Epidermal melanocyte (primary cell): ENCODE results near the gene BCAS4.
"Not testable (repeated sequence)": the region's sequence is repeated elsewhere in the genome, so short reads cannot be mapped to it uniquely, and the experiment has no call there.

Experiments used
- DNase-seq: peaks from one replicate; pipeline ENCODE4 v3.0.0; 2011; ENCODE audit warnings: low spot score; ENCODE audit not compliant: insufficient read length

BCAS4 gene

DNA sequence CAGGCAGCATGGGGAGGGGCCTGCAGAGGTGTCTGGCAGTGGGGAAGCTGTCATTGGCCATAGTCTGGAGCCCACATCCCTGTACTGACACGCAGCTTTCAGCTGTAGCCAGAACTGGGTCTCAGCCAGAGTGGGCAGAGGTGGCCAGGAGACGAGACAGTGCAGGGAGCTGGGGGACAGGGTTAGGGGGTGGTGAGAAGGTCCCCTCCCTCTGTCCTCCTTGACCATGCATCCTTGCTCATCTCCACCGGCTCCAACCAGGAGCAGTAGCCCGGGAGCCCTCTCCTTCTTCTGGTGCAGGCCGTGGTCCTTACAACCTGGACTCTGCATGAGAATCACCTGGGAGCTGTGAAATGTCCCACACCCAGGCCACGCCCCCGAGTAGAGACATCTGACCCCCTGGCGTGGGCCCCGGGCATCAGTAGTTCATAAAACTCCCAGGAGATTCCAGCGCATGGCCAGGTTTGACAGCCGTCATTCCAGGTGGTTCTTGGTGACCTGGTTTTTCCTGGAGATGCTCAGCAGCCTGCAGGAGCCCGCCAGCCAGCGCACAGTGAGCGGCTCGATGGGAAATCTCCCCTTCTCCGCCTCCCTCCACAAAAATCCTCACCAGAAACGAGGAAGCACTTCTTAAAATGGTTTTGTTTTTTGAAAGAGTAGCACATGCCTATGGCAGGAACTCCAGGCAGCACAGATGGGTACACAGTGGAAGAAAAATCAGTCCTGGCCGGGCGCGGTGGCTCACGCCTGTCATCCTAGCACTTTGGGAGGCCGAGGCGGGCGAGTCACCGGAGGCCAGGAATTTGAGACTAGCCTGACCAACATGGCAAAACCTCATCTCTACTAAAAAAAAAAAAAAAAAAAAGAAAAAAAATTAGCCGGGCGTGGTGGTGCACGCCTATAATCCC, 80.2 kb downstream of the BCAS4 start:
- no peak for DNase-seq

DNA sequence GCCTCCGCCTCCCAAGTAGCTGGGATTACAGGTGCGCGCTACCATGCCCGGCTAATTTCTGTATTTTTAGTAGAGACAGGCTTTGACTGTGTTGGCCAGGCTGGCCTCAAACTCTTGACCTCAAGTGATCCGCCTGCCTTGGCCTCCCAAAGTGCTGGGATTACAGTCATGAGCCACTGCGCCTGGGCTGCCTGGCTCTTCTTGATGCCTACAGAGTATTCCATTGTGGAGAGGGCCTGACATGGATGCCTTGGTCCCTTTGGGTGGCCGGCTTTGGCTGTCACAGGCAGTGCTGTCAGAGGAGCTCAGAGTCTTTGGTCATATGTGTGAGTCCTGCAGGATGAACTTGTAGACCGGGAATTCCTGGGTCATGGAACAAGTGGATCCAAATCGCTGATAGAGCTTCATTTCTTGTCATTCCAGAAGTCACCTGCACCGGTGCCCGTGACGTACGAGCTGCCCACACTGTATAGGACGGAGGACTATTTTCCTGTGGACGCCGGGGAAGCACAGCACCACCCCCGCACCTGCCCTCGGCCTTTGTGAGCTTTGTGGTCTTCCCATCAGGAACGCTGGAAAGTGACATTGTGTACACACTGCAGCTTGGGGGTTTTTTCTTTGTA, 81.3 kb downstream of the BCAS4 start:
- no peak for DNase-seq

DNA sequence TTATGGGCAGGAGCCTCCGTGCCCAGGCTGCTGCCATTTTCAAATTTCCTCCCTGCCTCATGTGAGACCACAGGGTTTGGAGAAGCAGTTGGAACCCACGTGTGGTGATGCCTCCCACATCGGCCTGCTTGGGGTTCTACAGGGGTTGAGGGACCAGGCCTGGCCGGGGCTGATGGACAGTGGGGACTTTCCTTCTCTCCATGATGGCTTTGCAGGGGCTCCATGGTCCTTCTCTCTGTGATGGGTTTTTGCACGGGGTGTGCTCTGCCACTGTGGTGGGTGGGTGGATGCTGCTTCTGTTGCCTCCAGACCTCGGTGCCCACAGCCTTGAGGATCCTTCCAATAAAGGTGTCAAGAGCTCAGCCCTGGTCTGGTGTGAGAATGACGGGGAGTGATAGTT, 82.0 kb downstream of the BCAS4 start:
- no peak for DNase-seq

DNA sequence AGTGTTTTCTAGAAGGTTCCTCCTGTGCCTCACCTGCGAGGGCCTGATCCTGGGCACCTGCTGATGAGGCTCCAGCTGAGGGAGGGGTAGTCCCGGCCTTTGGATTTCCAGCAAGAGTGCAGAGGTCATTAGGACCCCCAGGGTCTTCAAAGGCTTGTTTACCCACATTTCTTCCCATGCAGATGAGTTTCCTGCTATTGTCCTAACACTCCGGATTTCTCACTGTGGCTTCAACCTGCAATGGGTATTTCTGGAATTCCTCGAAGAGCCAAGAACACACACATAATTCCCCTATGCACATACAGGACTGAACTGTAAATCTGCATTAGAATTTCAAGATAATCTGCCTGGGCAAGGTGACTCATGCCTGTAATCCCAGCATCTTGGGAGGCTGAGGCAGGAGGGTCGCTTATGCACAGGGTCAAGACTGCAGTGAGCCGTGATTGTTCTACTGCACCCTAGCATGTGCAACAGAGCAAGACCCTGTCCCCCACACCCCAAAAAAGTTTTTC, 82.4 kb downstream of the BCAS4 start:
- no peak for DNase-seq

DNA sequence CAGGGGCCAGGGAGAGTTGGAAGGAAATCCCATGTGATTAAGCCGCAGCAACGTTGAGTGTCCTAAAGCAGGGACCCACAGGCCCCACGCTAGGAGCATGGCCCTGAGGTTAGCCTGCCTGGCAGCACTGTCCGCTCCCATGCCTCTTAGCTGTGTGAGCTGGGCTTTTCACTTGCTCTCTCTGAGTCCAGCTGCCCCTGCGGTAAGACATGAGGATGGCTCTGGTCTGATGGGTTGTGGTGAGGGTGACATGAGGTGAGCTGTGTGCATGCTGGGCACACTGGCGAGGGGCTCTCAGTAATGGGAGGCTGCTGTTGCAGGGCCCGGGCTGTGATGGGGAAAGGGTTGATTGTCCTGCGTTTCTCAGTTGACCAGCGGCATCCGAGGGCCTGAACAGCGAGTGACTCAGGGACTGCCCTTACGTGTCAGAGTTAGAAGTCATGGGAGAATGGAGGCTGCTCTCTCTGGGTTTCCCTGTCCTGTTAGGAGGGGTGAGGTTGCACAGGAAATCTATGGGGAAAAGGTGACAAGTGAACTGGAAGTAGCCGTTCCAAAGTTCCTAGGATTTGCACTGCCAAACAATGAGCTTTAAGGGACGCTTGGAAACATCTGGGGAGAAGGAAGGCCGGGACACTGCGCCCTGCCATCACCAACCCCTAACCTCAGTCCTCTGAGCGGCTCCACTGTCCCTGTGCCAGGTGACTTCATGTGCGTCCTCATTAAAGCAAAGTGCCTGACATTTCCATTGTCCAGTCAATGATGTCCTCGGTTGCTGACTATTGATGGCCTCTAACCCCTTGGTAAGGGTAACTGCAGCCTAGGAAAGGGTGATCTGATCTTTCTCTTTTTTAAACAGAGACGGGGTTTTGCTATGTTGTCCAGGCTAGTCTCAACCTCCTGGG, 85.0 kb downstream of the BCAS4 start:
- DNase-seq: no peak

DNA sequence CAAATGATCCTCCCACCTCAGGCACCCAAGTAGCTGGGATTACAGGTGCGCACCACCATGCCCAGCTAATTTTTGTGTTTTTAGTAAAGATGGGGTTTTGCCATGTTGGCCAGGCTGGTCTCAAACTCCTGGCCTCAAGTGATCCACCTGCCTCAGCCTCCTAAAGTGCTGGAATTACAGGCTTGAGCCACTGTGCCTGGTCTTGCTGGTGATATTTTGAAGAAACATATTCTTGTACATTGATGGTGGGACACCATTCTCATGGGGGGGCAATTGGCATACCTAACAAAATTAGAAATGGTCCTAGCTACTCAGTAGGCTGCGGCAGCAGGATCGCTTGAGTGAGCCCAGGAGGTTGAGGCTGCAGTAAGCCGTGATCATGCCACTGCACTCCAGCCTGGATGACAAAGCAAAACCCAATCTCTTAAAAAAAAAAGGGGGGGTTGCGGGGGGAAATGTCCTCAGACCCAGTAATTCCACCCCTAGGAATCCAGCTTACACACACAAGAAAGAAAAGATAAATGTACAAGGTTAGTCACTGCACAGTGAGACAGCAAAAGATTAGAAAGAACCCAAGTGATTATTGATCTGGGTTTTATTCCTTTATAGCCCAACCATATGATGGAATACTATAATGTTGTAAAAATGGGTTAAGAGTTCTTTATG, 87.0 kb downstream of the BCAS4 start:
- not testable (repeated sequence) for DNase-seq

DNA sequence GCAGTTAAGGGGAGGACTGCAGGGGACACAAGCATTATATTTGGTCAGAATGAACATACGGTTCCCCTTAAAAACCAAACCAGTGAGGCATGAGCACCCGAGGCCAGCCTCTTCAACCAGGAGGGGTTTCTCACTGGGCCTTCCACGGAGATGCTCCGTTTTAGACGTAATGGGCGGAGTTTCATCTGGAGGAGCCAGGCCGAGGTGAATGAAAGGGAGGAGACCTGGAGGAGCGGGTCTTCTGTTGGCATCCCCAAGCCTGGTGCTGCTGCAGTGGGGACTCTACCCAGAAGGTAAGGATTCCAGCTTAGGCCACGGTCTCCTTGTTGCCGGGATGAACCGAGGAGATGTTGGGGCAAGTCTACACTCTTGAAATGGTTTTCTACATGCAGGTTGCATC, 89.0 kb downstream of the BCAS4 start:
- DNase-seq: no peak

DNA sequence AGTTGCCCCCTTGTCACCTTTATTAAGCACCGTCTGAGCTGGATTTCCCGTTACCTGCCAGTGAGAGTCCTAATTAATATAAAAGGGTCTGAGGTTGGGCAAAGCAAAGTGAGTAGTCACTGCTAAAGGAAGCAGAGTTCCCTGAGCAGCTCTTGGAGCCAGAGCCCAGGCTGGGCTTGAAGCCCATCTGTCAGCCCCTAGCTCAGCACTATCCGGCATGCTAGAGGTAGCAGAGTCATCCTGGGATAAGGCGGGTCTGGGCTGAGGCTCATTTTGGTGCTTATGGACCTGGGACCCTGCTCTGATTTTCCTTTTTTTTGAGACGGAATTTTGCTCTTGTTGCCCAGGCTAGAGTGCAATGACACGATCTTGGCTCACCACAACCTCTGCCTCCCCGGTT, 90.2 kb downstream of the BCAS4 start:
- no peak for DNase-seq

DNA sequence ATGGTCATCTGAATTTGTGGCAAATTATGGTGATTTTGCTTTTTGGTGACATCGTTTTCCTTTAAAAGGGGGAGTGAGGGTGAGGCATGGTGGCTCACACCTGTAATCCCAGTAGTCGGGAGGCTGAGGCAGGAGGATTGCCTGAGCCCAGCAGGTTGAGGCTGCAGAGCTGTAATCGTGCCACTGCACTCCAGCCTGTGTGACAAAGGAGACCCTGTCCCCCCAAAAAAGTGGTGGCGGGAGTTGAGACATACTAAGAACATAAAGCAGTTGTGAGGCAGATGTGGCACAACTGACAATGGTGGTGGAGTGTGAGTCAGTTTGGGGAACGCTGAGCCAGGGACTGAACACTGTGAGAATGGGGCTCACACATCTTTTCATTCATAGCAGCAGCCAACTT, 90.9 kb downstream of the BCAS4 start:
- DNase-seq: no peak

DNA sequence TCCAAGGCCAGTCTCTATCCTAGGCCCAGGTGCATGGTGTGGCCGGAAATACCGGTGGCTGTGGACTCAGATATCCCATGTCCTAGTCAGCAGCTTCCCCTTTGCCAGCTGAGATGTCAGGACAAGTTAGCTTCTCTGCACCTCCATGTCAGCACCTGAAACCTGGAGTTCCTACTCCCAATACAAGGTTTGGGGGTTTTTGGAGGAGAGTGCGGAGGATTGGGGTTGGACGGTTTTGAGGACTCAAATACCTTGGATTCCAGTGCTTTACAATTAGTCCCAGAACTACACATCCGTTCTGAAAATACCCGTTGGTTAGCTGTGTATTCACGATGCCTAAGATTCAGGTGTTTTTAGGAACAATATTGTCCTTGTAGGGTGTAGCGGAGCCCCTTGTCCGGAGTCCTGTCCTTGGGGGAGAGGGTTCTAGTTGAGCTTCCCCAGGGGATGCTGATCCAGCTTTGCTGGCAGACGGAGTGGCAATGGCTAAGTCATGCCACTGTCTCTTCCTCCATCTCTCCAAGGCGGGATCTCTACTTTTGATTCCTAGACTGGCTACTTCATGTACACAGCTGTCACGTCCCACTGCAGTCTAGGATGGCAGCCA, 91.4 kb downstream of the BCAS4 start:
- no peak for DNase-seq

DNA sequence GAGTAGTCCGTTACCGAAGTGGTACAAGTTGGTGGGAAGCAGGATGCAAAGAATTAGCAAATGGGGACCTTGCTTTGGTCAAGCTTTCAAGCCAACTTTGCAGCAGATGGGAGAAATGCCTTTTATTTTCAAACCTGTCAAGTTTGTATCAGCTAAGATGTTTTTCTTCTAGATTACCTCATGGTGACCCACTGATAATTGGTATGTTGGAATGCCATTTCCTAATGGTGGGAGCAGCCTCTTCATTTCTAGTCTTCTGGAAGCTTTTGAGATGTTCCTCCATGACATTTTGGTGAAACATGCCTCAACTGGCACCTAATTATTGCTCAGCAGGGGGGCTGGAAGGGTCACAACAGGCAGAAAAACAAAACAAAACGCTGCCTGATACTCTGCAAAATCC, 92.7 kb downstream of the BCAS4 start:
- DNase-seq: no peak

DNA sequence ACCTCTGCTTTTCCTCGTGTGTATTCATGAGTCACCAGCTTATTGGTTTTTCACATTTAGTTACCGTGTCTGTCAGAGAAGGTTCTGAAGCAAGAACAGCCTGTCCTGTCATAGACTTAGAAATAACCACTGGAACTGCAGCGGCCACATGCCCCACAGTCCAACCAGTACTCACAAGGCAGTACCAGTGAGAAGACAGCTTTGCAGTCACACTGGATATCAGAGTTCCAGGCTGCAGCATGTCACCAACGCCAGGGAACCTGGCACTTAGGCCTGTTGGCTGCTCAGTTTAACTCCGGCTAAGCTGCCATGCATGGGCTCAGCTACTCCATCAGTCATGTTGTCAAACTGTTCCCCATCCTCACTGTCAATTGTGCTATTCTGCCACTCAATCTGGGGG, 96.3 kb downstream of the BCAS4 start:
- no peak for DNase-seq

DNA sequence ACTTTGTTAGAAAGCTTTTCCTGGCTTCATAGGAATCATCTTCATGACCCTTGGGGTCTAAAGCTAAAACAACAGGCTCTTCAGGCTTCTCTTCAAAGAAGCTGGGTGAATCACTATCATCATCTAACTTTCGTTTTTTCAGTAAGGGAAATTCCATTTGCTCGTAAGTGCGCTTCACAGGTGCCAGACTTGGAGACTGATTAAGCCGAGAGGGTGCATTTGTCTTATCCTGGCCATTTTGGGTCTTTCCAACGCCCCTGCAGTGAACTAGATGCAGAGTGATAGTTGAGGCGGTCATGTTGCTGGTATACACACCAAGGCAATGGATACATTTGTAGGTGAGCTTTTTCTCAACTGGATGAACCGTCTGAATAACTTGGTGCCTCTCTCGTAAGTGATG, 97.5 kb downstream of the BCAS4 start:
- no peak for DNase-seq

DNA sequence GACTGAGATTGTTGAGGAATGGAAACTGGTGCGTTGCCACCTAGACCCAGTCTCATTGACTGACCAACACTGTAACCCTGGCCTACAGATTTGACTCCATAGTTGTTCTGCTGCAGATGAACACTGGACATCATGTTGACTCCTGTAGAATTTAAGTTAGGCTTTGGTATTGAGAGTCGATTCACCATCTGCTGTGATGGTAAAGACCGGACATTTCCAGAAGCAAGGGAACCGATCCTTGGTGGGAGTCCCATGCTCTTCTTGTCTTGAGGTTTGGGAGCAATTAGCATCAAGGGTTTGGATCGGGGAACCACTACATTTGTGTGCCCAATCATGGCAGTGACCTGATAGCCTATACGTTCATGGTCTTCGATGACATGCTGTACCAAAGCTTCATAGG, 98.8 kb downstream of the BCAS4 start:
- no peak for DNase-seq

DNA sequence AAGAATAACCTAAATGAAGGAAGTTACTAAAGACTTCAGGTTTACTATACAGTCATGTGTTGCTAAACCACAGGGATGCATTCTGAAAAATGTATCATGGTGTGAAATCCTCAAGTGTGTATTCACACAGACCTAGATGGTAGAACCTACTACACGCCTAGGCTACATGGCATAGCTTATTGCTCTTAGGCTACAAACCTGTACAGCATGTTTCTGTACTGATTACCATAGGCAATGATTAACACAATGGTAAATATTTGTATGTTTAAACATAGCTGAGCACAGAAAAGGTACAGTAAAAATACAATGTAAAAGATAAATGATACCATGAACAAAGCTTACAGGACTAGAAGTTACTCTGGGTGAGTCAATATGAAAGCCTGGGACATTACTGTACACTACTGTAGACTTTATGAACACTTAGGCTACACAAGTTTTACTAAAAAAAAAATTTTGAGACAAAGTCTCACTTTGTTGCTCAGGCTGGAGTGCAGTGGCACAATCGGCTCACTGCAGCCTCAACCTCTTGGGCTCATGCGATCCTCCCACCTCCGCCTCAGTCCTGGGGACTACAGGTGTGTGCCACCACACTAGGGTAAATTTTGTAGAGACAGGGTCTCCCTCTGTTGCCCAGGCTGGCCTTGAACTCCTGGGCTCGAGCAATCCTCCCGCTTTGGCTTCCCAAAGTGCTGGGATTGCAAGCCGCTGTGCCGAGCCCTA, 100.4 kb downstream of the BCAS4 start:
- no peak for DNase-seq

DNA sequence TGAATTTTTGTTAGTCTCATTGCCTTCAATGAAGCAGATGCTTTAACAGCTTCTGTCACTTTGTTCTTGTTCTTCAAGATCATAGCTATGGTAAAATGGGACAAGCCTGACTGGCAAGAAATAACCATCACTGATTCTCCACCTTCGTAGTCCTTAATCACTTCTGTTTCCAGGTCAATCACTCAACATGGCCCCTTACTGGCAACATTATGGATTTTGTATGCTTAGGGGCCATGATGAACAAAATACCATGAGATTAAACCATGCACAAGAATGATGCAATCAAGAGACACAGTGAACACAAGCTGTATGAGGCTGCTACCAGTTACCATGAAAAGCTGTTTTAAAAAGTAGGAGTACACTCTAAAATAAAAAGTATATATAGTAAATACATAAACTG, 103.6 kb downstream of the BCAS4 start:
- no peak for DNase-seq

DNA sequence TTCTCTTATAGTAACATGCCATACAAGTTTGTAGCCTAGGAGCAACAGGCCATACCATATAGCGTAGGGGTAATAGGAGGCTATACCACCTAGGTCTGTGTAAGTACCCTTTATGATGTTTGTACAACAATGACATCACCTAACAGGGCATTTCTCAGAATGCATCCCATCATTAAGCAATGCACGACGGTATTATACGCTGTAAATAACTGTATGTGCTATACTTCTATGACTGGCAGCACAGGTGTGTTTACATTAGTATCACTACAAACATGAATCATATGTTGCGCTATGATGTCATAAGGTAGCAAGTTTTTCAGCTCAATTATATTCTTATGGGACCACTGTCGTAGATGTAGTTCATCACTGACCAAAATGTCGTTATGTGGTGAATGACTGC, 105.4 kb downstream of the BCAS4 start:
- DNase-seq: no peak

DNA sequence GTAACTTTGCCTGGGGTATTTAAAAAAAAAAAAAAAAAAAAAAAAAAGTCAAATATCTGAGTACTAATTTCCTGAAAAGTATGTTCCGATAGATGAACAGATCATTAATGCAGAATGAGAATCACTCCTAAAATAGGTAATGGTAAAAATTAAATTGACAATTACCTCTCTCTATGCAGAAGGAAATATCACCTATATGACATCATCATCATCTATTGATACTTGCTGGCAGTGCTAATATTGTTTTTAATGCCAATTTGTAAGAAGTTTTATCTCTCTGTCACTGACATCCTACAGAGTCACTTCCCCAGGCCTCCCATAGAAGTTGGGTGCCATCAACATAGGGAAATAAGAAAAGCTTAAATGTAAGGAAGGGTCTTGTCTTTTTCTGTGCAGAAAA, 106.4 kb downstream of the BCAS4 start:
- DNase-seq: no peak

DNA sequence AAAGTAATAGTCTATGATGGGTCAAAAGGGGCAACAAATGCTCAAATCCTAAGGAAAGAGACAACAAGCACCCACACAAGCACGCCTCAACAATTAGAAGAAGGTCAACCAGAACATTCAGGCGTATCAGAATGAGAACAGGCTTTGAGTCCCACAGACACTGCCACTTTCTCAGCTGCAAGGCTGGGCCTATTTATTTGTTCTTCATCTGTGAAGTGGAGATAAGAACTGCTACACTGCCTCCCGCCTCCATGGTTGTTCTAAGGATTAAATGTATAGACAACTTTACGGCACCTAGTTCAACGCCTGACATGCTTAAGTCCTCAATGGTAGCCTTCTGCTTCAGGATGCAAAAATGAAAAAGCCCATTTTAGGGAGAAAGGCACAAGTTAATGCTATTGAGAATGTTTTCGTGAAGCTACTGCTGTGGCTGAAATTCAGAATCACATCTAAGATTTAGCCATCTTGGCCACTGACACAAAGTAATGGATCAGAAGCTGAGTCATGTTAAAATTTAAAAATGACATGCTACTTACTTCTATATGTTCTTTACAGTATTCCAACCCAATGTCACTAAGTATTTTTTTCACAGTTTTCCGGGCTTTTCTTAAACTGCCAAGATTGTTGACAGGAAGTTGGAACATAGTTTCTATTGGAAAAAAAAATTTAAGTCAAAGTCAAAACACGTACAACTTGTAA, 108.6 kb downstream of the BCAS4 start:
- DNase-seq: no peak
